ENCODE results near the gene ATG7.
A peak's percentile ranks its signal among the peaks of the same experiment; 100 is the strongest.

Gene ATG7

GRCh38 chr3:11364181-11364580 lies 92.0 kb downstream of the ATG7 start:
- no peak for DNase-seq

GRCh38 chr3:11367143-11367693 lies 95.0 kb downstream of the ATG7 start:
- no peak for DNase-seq

GRCh38 chr3:11370191-11370590 lies 98.0 kb downstream of the ATG7 start:
- no peak for DNase-seq

GRCh38 chr3:11370966-11371365 lies 98.8 kb downstream of the ATG7 start:
- DNase-seq: no peak

GRCh38 chr3:11371747-11372146 lies 99.5 kb downstream of the ATG7 start:
- no peak for DNase-seq

GRCh38 chr3:11373235-11373634 lies 101.0 kb downstream of the ATG7 start:
- DNase-seq: no peak

- DNase-seq: no peak
These were observed 101.5 kb downstream of the ATG7 start for GRCh38 chr3:11373654-11374053.

- DNase-seq: no peak
These were observed 103.3 kb downstream of the ATG7 start for GRCh38 chr3:11375333-11376088.

GRCh38 chr3:11377719-11378118 lies 105.5 kb downstream of the ATG7 start:
- DNase-seq: no peak

GRCh38 chr3:11379238-11379823 lies 107.1 kb downstream of the ATG7 start:
- DNase-seq: no peak

GRCh38 chr3:11379824-11380701 lies 107.9 kb downstream of the ATG7 start:
- no peak for DNase-seq

- DNase-seq: no peak
These were observed 108.9 kb downstream of the ATG7 start for GRCh38 chr3:11381141-11381540.

- no peak for DNase-seq
These were observed 109.4 kb downstream of the ATG7 start for GRCh38 chr3:11381563-11381962.

GRCh38 chr3:11382146-11382745 lies 110.0 kb downstream of the ATG7 start:
- DNase-seq: no peak

- peak; percentile 31 for DNase-seq
These were observed 111.9 kb downstream of the ATG7 start for GRCh38 chr3:11384074-11384473.

- DNase-seq: no peak
These were observed 113.1 kb downstream of the ATG7 start for GRCh38 chr3:11385326-11385725.

- DNase-seq: no peak
These were observed 113.7 kb downstream of the ATG7 start for GRCh38 chr3:11385891-11386290.

GRCh38 chr3:11386465-11387113 lies 114.4 kb downstream of the ATG7 start:
- no peak for DNase-seq

- DNase-seq: no peak
These were observed 117.4 kb downstream of the ATG7 start for GRCh38 chr3:11389386-11390268.

GRCh38 chr3:11390411-11391131 lies 118.4 kb downstream of the ATG7 start:
- no peak for DNase-seq

Measured in NCI-H2171 (cell line).